ENCODE measurements around the gene RAB4A. TPM values are rescaled to one million over a fixed set of nuclear protein-coding genes. Genes with fewer than 3 reads are reported as not detected.

RAB4A gene
- total RNA-seq, 2 experiments from 2014 or later, result 17.5 to 27.9 TPM

DNA sequence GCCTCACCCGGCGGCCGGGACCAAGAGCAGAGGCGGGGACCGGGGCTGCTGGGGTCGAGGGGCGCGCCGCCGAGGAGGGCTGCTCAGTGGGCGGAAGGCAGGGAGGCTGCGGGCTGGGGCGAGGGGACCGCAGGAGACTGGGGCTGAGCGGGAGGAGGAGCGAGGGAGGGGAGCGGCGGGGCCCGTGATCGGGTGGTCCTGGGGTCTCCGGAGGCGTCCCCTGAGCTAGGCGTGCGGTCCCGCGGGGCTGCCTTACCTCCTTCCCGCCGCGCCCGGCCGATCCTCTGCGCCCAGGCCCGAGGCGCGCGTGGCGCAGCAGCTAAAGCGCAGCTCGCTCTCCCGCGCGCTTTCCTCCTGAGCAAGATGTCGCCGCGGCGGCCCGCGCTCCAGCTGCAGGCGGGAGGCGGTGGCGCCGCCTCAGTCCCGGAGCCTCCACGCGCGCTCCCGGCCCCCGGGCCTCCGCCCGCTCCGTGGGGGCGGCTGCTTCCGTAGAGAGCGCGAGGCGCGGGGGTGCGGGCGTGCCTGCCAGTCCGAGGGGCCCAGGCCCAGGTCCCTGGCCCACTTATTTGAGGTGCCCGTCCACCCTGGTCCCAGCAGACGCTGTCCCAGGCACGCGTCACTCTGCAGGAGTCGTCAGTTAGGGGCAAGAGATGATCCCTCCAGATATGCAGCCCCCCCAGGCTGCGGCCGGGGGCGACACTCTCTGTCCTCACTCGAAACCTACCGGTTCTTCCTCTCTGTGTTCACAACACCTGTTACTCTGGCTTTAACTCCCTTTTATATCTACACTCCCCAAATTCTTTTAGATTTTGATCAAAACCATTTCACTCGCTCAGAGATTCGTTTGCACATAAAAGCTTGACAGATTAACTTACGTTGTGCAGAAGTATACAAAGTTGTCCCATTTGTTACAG is 72.0 kb downstream of the RAB4A start, which contains the start of gene CCSAP:
CCSAP (minus strand) TSS at position 392 of the 914 bp plus-strand sequence. CDS start 582 bp downstream, outside the sequence.
- Histone ChIP-seq H3K9me2 (ENCODE audit: insufficient read depth, low read length) (no peaks in the 10 kb centered on the region), H3K36me3 (ENCODE audit: insufficient read depth, low read length) (no peaks in the 10 kb centered on the region), H2AFZ (ENCODE audit: low read length) (peak within 1 kb of the TSS; percentile 85), H4K20me1 (ENCODE audit: insufficient read depth, low read length) (0 out of 2 replicates have a peak, but pooled peaks cover 6% of the 10 kb centered on the region), H3K4me3 (ENCODE audit: low read depth, low read length, poor library complexity, severe bottlenecking) (peak within 1 kb of the TSS; percentile 79), H3K27ac (ENCODE audit: low read depth, low read length, poor library complexity, severe bottlenecking) (peak within 1 kb of the TSS; percentile 70), H3K4me1 (ENCODE audit: insufficient read depth, low read length, poor library complexity, severe bottlenecking) (peaks cover 30% of the 10 kb centered on the region), H3K9me3 (ENCODE audit: low read length) (no peaks in the 10 kb centered on the region), H3K4me2 (ENCODE audit: low read length) (peak within 1 kb of the TSS; percentile 100), H3K79me2 (ENCODE audit: insufficient read depth, low read depth, low read length) (peaks cover 39% of the 10 kb centered on the region)
- ChIA-PET CTCF (ENCODE audit: unreplicated experiment) (no interaction called here), POLR2A (interaction anchor here (1.1 to 2.3 kb wide), 2 partner anchors 9 to 87 kb away, joined by 3 to 6 read pairs; no protein-coding TSS in a partner anchor)
- no TSS peak for BruUV-seq (replicated peaks)
- DNase-seq (ENCODE audit: low spot score), result peak; percentile 79
- intact Hi-C loops (cut with micrococcal nuclease; ENCODE audit: unreplicated experiment), result loop anchor here (1.0 to 5.0 kb wide), 6 partner anchors 72 to 856 kb away; partner anchors contain the start of genes ABCB10, NUP133, RAB4A and RNF187
- TF ChIP-seq EZH2phosphoT487 (IDR thresholded peaks at IDR 0.05; ENCODE audit: borderline replicate concordance, low read depth, low read length), result no peak
- TF ChIP-seq CTCF (conservative IDR thresholded peaks at IDR 0.05; ENCODE audit: low read length), result peak; percentile 40

DNA sequence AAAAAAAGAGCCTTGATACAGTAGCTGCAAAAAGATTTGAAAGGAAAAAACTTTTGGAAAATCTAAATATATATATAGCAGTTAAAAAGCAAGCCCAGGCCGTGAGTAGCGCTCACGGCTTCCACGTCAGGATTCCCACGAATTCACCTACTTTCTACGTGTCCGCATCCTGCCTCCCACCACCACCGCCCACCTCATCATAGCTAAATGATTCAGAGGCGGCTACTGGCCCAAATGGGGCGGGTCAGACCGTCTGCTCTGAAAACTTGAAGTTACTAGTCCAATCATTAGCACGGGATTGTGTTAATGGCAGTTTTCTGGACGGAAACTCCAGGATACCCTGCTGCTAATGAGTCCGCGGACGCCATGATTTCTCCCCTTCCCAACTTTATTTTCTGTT is 73.2 kb downstream of the RAB4A start:
- no TSS peak for BruUV-seq (replicated peaks)
- Histone ChIP-seq H3K4me1 (ENCODE audit: insufficient read depth, low read length, poor library complexity, severe bottlenecking) (peaks cover 20% of the 10 kb centered on the region), H3K9me3 (ENCODE audit: low read length) (no peaks in the 10 kb centered on the region), H3K79me2 (ENCODE audit: insufficient read depth, low read depth, low read length) (peaks cover 27% of the 10 kb centered on the region), H3K9me2 (ENCODE audit: insufficient read depth, low read length) (no peaks in the 10 kb centered on the region), H2AFZ (ENCODE audit: low read length) (no peak overlapping the region), H3K4me2 (ENCODE audit: low read length) (no peak overlapping the region; the same call in 1 of the 2 replicates), H4K20me1 (ENCODE audit: insufficient read depth, low read length) (0 out of 2 replicates have a peak, but pooled peaks cover 6% of the 10 kb centered on the region), H3K4me3 (ENCODE audit: low read depth, low read length, poor library complexity, severe bottlenecking) (no peak overlapping the region), H3K27ac (ENCODE audit: low read depth, low read length, poor library complexity, severe bottlenecking) (no peak overlapping the region), H3K36me3 (ENCODE audit: insufficient read depth, low read length) (no peaks in the 10 kb centered on the region)
- ChIA-PET POLR2A (interaction anchor here (1.2 kb wide), 1 partner anchor 159 kb away, joined by 3 read pairs; no protein-coding TSS in a partner anchor), CTCF (ENCODE audit: unreplicated experiment) (no interaction called here)
- DNase-seq (ENCODE audit: low spot score), result no peak
- TF ChIP-seq EZH2phosphoT487 (IDR thresholded peaks at IDR 0.05; ENCODE audit: borderline replicate concordance, low read depth, low read length), result no peak
- intact Hi-C loops (cut with micrococcal nuclease; ENCODE audit: unreplicated experiment), result loop anchor here (5.0 kb wide), 4 partner anchors 133 to 857 kb away; partner anchors contain the start of genes NUP133, RNF187, TAF5L and URB2

DNA sequence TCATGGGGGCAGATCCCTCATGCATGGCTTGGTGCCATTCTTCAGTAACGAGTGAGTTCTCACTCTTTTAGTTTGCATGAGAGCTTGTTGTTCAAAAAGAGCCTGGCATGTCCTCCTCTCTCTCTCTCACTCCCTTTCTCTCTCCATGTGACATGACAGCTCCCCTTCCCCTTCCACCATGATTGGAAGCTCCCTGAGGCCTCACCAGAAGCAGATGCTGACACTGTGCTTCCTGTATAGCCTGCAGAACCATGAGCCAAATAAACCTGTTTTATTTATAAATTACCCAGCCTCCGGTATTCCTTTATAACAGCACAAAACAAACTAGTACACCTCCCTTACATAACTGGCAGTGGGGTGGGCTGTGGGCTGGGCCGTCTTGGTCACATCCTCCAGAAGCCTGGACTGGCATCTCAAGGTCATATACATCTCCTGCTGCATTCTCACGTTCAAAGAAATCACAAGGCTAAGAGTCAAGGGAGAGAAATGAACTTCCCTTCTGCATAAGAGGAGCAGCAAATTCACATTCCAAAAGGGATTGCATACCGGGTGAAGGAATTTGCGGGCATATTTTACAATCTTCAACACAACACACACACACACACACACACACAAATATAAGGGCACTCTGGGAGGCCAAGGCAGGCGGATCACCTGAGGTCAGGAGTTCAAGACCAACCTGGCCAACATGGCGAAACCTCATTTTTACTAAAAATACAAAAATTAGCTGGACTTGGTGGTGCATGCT is 74.2 kb downstream of the RAB4A start:
- Histone ChIP-seq H4K20me1 (ENCODE audit: insufficient read depth, low read length) (0 out of 2 replicates have a peak, but pooled peaks cover 6% of the 10 kb centered on the region), H3K27ac (ENCODE audit: low read depth, low read length, poor library complexity, severe bottlenecking) (no peak overlapping the region), H2AFZ (ENCODE audit: low read length) (no peak overlapping the region), H3K4me3 (ENCODE audit: low read depth, low read length, poor library complexity, severe bottlenecking) (no peak overlapping the region), H3K4me2 (ENCODE audit: low read length) (no peak overlapping the region), H3K4me1 (ENCODE audit: insufficient read depth, low read length, poor library complexity, severe bottlenecking) (peaks cover 12% of the 10 kb centered on the region), H3K36me3 (ENCODE audit: insufficient read depth, low read length) (no peaks in the 10 kb centered on the region), H3K9me2 (ENCODE audit: insufficient read depth, low read length) (no peaks in the 10 kb centered on the region), H3K9me3 (ENCODE audit: low read length) (no peaks in the 10 kb centered on the region), H3K79me2 (ENCODE audit: insufficient read depth, low read depth, low read length) (peaks cover 17% of the 10 kb centered on the region)
- intact Hi-C loops (cut with micrococcal nuclease; ENCODE audit: unreplicated experiment), result loop anchor here (5.0 kb wide), 4 partner anchors 132 to 858 kb away; partner anchors contain the start of genes NUP133, RNF187, TAF5L and URB2
- TF ChIP-seq EZH2phosphoT487 (IDR thresholded peaks at IDR 0.05; ENCODE audit: borderline replicate concordance, low read depth, low read length) (no peak), CTCF (conservative IDR thresholded peaks at IDR 0.05; ENCODE audit: low read length) (no peak)
- DNase-seq (ENCODE audit: low spot score), result no peak
- CTCF ChIA-PET (ENCODE audit: unreplicated experiment), result no interaction called here
- BruUV-seq (replicated peaks), result no TSS peak
- POLR2A ChIA-PET, result interaction anchor here (0.6 to 1.2 kb wide), 2 partner anchors 158 to 177 kb away, joined by 3 read pairs; no protein-coding TSS in a partner anchor

All from OCI-LY7 (cell line).